Spinal cord (tissue), 4 donors: Measurements from ENCODE around the gene ZNF157. TPM values are rescaled to one million over a fixed set of nuclear protein-coding genes. Genes with fewer than 3 reads are reported as not detected.
A peak's percentile ranks its signal among the peaks of the same experiment; 100 is the strongest.

Experiments used
- polyA plus RNA-seq, 2 donors: library from polyadenylated mRNA; unstranded; fragments of 120-200 nt; gene quantifications; one replicate each; pipeline ENCODE4 v1.2.1, GENCODE V29; 2013; ENCODE audit not compliant: insufficient read length in 2 of 2
- small RNA-seq: library from RNA; depleted of rRNA; stranded (forward); fragments of <200 nt; gene quantifications from one replicate; pipeline ENCODE3, GENCODE V24; 2014; ENCODE audit warnings: low replicate concordance
- total RNA-seq, 2 donors: library from RNA; depleted of rRNA in 1 of 2; stranded (reverse); fragments of 120-200 nt in 1 of 2; fragments of >200 nt in 1 of 2; gene quantifications; one replicate each; pipeline versions ENCODE4 v1.2.3 to v1.2.4, GENCODE V29; 2013 to 2014

The ZNF157 gene
- total and polyA plus RNA-seq, 4 donors: 1.5 to 4.6 (median 2.9) TPM

Small RNAs within 50 kb of the gene (small RNA-seq; reads per million reads assigned to genes)
- gene SNORA11C: 0.28 reads per million, percentile 24 among the genes with 10 or more reads in this experiment

Other genes starting within 250 kb of the ZNF157 start
- gene NDUFB11, start 225.9 kb upstream of the ZNF157 start, total RNA-seq: 100 to 1,000 TPM in 1 of 2 donors, 10 to 100 TPM in 1; 60.7 to 109 TPM
- 100 to 1,000 TPM; 131 to 139 TPM for gene NDUFB11, start 225.9 kb upstream of the ZNF157 start, polyA plus RNA-seq
- 10 to 100 TPM; 24.3 to 42.6 TPM for gene RBM10, start 225.4 kb upstream of the ZNF157 start, total RNA-seq
- gene RBM10, start 225.4 kb upstream of the ZNF157 start, polyA plus RNA-seq: 10 to 100 TPM; 56.4 to 63.7 TPM
- gene UBA1, start 176.7 kb upstream of the ZNF157 start, total RNA-seq: 100 to 1,000 TPM; 115 to 156 TPM
- gene UBA1, start 176.7 kb upstream of the ZNF157 start, polyA plus RNA-seq: 100 to 1,000 TPM; 283 to 319 TPM
- 10 to 100 TPM; 76.6 to 82.4 TPM for gene CDK16, start 151.9 kb upstream of the ZNF157 start, total RNA-seq
- 100 to 1,000 TPM; 195 to 216 TPM for gene CDK16, start 151.9 kb upstream of the ZNF157 start, polyA plus RNA-seq
- 100 to 1,000 TPM in 1 of 2 donors, 10 to 100 TPM in 1; 75.4 to 157 TPM for gene USP11, start 137.6 kb upstream of the ZNF157 start, total RNA-seq
- 100 to 1,000 TPM; 245 to 251 TPM for gene USP11, start 137.6 kb upstream of the ZNF157 start, polyA plus RNA-seq
- 10 to 100 TPM; 12.5 to 14.2 TPM for gene ZNF41, start 112.6 kb downstream of the ZNF157 start, total RNA-seq
- 10 to 100 TPM; 10.1 to 10.9 TPM for gene ZNF41, start 112.6 kb downstream of the ZNF157 start, polyA plus RNA-seq
- 10 to 100 TPM; 12.7 to 33.2 TPM for gene ARAF, start 190.6 kb downstream of the ZNF157 start, total RNA-seq
- 10 to 100 TPM; 44.5 to 45.2 TPM for gene ARAF, start 190.6 kb downstream of the ZNF157 start, polyA plus RNA-seq
- 100 to 1,000 TPM in 1 of 2 donors, 10 to 100 TPM in 1; 38.1 to 198 TPM for gene TIMP1, start 211.9 kb downstream of the ZNF157 start, total RNA-seq
- gene TIMP1, start 211.9 kb downstream of the ZNF157 start, polyA plus RNA-seq: 100 to 1,000 TPM in 1 of 2 donors, 10 to 100 TPM in 1; 59.4 to 112 TPM
- 10 to 100 TPM; 10.1 to 37.2 TPM for gene SYN1, start 249.3 kb downstream of the ZNF157 start, total RNA-seq
- gene SYN1, start 249.3 kb downstream of the ZNF157 start, polyA plus RNA-seq: 100 to 1,000 TPM; 182 to 222 TPM